Pancreas (tissue), 10 donors: ENCODE results near the gene PRR12. TPM values are rescaled to one million over a fixed set of nuclear protein-coding genes. Genes with fewer than 3 reads are reported as not detected.

Experiments
- ATAC-seq, 4 donors: fragments of 200-7000 bp; cut with Tn5 transposase; one replicate each; pipeline versions ENCODE4 v1.8.0 to v1.9.1; 2020; ENCODE audit warnings: mild to moderate bottlenecking in 4 of 4, moderate library complexity in 4 of 4
- DNase-seq, 6 donors: peaks; one replicate each; pipeline ENCODE4 v3.0.0-alpha.2; 2020
- FAIRE-seq: peaks from 2 replicates; lab custom pipeline; 2012; peaks lifted over from hg19 to GRCh38; lab: Jason Lieb, UNC
- H3K27ac ChIP-seq, 4 donors: fragments of 200-600 bp; sonication (generic); 1 replicate in 3 of 4; 2 replicates in 1 of 4; pipeline versions ENCODE4 v1.5.0 to v1.8.0; 2020
- H3K27me3 ChIP-seq, 4 donors: fragments of 200-600 bp; one replicate each; pipeline ENCODE4 v1.8.0; 2021
- H3K36me3 ChIP-seq, 3 donors: fragments of 200-600 bp; sonication (generic) in 1 of 3; one replicate each; pipeline versions ENCODE4 v1.5.0 to v1.8.0; 2020 to 2021
- H3K4me1 ChIP-seq, 3 donors: fragments of 200-600 bp; one replicate each; pipeline ENCODE4 v1.8.0; 2021
- H3K4me3 ChIP-seq, 4 donors: fragments of 200-600 bp; sonication (generic) in 2 of 4; one replicate each; pipeline versions ENCODE4 v1.5.0 to v1.8.0; 2020 to 2021
- H3K9me3 ChIP-seq, 4 donors: fragments of 200-600 bp; one replicate each; pipeline ENCODE4 v1.8.0; 2021
- WGBS, 2 donors: extraction: QIAGEN DNeasy Blood & Tissue Kit; methylation state at CpG; one replicate each; pipeline ENCODE4 v1.1.7; 2013; 5-methylcytosine and 5-hydroxymethylcytosine counted together
- intact Hi-C, 3 donors: fragments of 100-400 bp; cut with DNase I; formaldehyde crosslinking; loops; one replicate each; pipeline versions ENCODE4 v1.11.1 to v1.14.2; 2022
- polyA plus RNA-seq, 2 donors: library from polyadenylated mRNA; stranded (reverse); fragments of 200-250 nt; gene quantifications; one replicate each; pipeline ENCODE4 v1.2.3, GENCODE V29; 2013
- total RNA-seq, 6 donors: library from RNA; stranded (reverse); fragmentation: NEBNext Ultra II Directional in 4 of 6; extraction: Animal tissue kit (Norgen Biotek cat#: 25700) in 4 of 6; gene quantifications; one replicate each; pipeline versions ENCODE4 v1.2.1 to v1.2.4, GENCODE V29; 2021 to 2023
- TF ChIP-seq, protein P1 (sequence below), 4 donors: fragments of 200-600 bp; sonication (generic) in 3 of 4; IDR thresholded peaks; one replicate each; pipeline versions ENCODE4 v1.5.0 to v1.8.0; 2021; ENCODE audit warnings: antibody characterized with exemption in 4 of 4
- donor health status: healthy with polysubstance abuse.
- donor health status: DM: no; HTN: no; CAD: no; lungs with moderate emphysema.
- donor health status: DM: no; HTN: no; CAD: no.
- donor health status: control.
- donor health status: control.
- donor health status: Bipolar disorder and iron deficiency.
- donor health status: DM: yes; HTN: yes; CAD: no.
- donor health status: DM: no; HTN: no; CAD: no.
- donor health status: DM: no; HTN: no; CAD: no.
- donor health status: DM: yes; HTN: yes; CAD: no.

PRR12 gene
- total and polyA plus RNA-seq, 8 donors = 8.3 to 18.9 (median 11.1) TPM

DNA sequence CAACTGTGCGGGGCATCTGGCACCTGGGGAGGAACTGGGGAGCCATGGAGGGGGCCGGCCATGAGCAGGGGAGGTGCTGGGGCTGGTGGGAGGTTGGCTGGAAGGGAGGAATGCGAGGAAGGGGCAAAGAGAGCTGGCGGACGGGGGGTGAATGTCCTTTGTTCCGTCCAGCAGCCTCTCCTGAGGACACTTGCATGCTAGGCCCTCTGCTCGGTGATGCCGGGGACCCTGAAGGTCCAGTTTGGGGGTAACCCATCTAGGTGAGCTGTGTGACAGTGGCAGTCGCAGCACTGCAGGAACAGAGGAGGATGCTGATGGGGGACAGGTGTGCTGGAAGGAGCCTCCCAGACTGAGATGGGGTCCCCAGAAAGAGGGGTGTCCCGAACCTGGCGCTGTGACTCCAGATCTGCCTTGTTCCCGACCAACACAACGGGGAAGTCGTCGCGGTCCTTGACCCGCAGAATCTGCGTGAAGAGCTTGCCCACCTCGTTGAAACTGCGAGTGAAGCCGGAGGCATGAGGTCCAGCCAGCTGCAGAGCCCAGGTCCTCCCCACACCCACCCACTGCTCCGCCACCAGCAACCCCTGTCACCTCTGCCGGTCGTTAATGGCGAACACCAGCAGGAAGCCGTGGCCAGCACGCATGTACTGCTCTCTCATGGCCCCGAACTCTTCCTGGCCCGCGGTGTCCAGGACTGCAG, 45.4 kb downstream of the PRR12 start:
- DNase-seq = peak in 2 of 6 donors; percentile 34 to 67

GRCh38 chr19:49637821-49638738, 47.1 kb downstream of the PRR12 start:
- DNase-seq (peak; percentile 61 to 85 (median 78)), FAIRE-seq (no peak), ATAC-seq (peak in 1 of 4 donors; percentile 5)
- Histone ChIP-seq H3K4me1 (peaks cover 0 to 14% (median 4%) of the 10 kb centered on the region in 3 donors), H3K27me3 (no peaks in the 10 kb centered on the region), H3K36me3 (no peaks in the 10 kb centered on the region), H3K9me3 (no peaks in the 10 kb centered on the region), H3K27ac (peak overlapping the region in 1 of 4 donors; percentile 1), H3K4me3 (peak overlapping the region in 1 of 4 donors; percentile 3)
- 17 to 26% methylated on average over 19 of the region's 19 CpGs for WGBS, 2 donors
- intact Hi-C loops = no loop called here
- TF ChIP-seq, protein P1, sequence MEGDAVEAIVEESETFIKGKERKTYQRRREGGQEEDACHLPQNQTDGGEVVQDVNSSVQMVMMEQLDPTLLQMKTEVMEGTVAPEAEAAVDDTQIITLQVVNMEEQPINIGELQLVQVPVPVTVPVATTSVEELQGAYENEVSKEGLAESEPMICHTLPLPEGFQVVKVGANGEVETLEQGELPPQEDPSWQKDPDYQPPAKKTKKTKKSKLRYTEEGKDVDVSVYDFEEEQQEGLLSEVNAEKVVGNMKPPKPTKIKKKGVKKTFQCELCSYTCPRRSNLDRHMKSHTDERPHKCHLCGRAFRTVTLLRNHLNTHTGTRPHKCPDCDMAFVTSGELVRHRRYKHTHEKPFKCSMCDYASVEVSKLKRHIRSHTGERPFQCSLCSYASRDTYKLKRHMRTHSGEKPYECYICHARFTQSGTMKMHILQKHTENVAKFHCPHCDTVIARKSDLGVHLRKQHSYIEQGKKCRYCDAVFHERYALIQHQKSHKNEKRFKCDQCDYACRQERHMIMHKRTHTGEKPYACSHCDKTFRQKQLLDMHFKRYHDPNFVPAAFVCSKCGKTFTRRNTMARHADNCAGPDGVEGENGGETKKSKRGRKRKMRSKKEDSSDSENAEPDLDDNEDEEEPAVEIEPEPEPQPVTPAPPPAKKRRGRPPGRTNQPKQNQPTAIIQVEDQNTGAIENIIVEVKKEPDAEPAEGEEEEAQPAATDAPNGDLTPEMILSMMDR (IDR thresholded peaks at IDR 0.05) = no peak

More for the DNA sequence above, 45.4 kb downstream of the PRR12 start:
- WGBS, 2 donors = 77 to 81% methylated on average over 29 to 30 of the region's 30 CpGs
- H3K9me3 ChIP-seq = no peaks in the 10 kb centered on the region
- H3K36me3 ChIP-seq = no peaks in the 10 kb centered on the region
- FAIRE-seq (no peak), ATAC-seq (no peak)
- TF ChIP-seq, protein P1 (IDR thresholded peaks at IDR 0.05) = no peak
- H3K27ac ChIP-seq = no peak overlapping the region
- no peak overlapping the region for H3K4me3 ChIP-seq
- intact Hi-C loops = no loop called here
- peaks cover 0 to 13% (median 5%) of the 10 kb centered on the region in 3 donors for H3K4me1 ChIP-seq
- H3K27me3 ChIP-seq = no peaks in the 10 kb centered on the region

DNA sequence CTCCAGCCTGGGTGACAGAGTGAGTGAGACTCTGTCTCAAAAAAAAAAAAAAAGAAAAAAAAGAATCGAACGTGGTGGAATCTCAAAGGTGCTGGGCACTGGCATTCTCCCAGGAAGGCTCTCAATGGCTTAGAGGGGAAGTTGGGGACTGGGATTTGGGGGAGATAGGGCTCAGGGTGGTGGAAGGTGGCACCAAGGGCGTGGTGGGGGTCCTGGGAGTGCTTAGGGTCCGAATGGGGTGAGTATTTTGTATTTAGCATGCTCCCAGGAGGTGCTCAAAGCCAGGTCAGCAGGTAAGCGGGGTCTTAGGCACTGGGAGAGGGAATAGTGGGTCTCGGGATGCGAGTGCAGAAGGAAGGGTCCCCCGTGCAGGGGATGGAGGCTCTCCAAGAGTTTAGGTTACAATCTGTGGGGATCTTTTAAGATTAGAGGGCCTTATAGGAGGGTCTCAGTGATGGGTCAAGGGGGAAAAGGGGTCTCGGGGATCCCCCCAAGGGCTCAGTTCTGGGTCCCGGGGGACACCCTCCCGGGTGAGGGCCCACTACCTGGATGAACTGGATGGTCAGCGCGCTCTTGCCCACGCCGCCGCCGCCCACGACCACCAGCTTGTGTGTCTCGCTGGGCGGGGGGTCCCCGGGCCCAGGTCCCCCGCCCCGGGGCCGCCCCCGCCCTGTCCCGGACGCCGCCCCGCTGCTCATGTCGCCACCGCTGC, 48.6 kb downstream of the PRR12 start:
- Histone ChIP-seq H3K36me3 (no peaks in the 10 kb centered on the region), H3K9me3 (no peaks in the 10 kb centered on the region), H3K27me3 (no peaks in the 10 kb centered on the region), H3K27ac (peak overlapping the region; percentile 69 to 99 (median 98)), H3K4me3 (peak overlapping the region; percentile 36 to 99 (median 59)), H3K4me1 (peaks cover 5 to 23% (median 8%) of the 10 kb centered on the region in 3 donors)
- peak in 3 of 6 donors; percentile 35 to 62 (median 53) for DNase-seq
- FAIRE-seq = no peak
- ATAC-seq = no peak
- TF ChIP-seq, protein P1 (IDR thresholded peaks at IDR 0.05) = no peak
- intact Hi-C loops = no loop called here
- 7 to 8% methylated on average over 24 to 31 of the region's 31 CpGs for WGBS, 2 donors

- Histone ChIP-seq H3K4me1 (peaks cover 5 to 23% (median 8%) of the 10 kb centered on the region in 3 donors), H3K4me3 (peak within 1 kb of the TSS; percentile 39 to 99 (median 59)), H3K27me3 (no peaks in the 10 kb centered on the region), H3K9me3 (no peaks in the 10 kb centered on the region), H3K27ac (peak within 1 kb of the TSS; percentile 97 to 99 (median 98)), H3K36me3 (no peaks in the 10 kb centered on the region)
- DNase-seq = peak; percentile 96 to 100 (median 99)
- 0% methylated on average over 51 of the region's 51 CpGs for WGBS, 2 donors
- peak; percentile 64 to 75 (median 72) for ATAC-seq
- peak; percentile 98 for FAIRE-seq
- TF ChIP-seq, protein P1 (IDR thresholded peaks at IDR 0.05) = no peak
- intact Hi-C loops = no loop called here
Observed at GRCh38 chr19:49640113-49640898, 49.3 kb downstream of the PRR12 start, which contains the start of gene RRAS. RRAS (minus strand) TSS chr19:49640143; CDS start chr19:49640098, 45 bp downstream.
